ENCODE measurements around the gene DNASE1L3. TPM values are rescaled to one million over a fixed set of nuclear protein-coding genes. Genes with fewer than 3 reads are reported as not detected.
A peak's percentile ranks its signal among the peaks of the same experiment; 100 is the strongest.

DNASE1L3 gene
- total and polyA plus RNA-seq, 2 of the 8 experiments (the other 6 are each of a cell fraction or from before 2014, with no cell fraction given), result not detected

DNA sequence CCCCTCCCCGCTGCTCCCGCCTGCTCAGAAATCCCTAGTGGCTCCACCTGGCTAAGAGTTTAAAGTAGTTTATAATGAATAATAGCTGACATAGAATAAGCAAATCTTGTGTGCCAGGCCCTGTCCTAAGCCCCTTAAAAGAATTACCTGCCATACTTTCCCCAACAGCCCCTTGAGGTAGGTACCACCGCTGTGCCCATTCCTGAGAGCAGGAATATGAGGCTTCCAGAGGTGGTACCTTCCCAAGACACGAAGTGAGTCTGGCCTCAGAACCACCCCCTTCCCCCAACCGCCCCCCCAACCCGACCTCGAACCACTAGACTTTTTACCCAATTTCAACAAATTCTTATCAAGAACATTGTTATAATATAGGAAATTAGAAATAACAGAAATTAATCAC is 28.1 kb upstream of the DNASE1L3 start:
- Histone ChIP-seq H3K14ac (ENCODE audit: insufficient read length) (no peak overlapping the region), H3K4me3 (ENCODE audit: extremely low read depth in 1 of 4, insufficient read depth in 2 of 4, low read depth in 3 of 4, low read length in 4 of 4) (peak overlapping the region; percentile 75 to 90 (median 87); a peak in 7 of 8 replicates), H2BK5ac (ENCODE audit: low read depth, low read length) (no peak overlapping the region), H4K20me1 (replicated peaks in 1 of 2; ENCODE audit: control insufficient read depth in 1 of 2, insufficient read depth in 2 of 2, low read length in 2 of 2) (peaks cover 0 to 2% of the 10 kb centered on the region in 2 experiments), H3K79me2 (ENCODE audit: control insufficient read depth in 1 of 2, insufficient read depth in 2 of 2, low read length in 2 of 2) (no peaks in the 10 kb centered on the region), H2AK5ac (ENCODE audit: low read depth, low read length) (no peak overlapping the region), H2BK120ac (replicated peaks; ENCODE audit: low read depth, low read length) (no peak overlapping the region), H3K36me3 (ENCODE audit: control insufficient read depth in 2 of 4, insufficient read depth in 4 of 4, low read length in 3 of 4) (no peaks in the 10 kb centered on the region), H2BK15ac (ENCODE audit: low read length) (no peak overlapping the region), H3K27ac (ENCODE audit: low read depth, low read length) (no peak overlapping the region), H3K23ac (ENCODE audit: insufficient read length) (no peak overlapping the region), H2AFZ (ENCODE audit: low read length) (no peak overlapping the region), H3K18ac (ENCODE audit: extremely low read depth, low read length) (no peak overlapping the region; the same call in 1 of the 2 replicates), H2BK20ac (ENCODE audit: low read length) (no peak overlapping the region), H3K56ac (replicated peaks; ENCODE audit: insufficient read length, low read depth, low read length) (no peak overlapping the region), H3K4me1 (replicated peaks in 1 of 4; ENCODE audit: control insufficient read depth in 3 of 4, insufficient read depth in 4 of 4, low read length in 3 of 4) (peaks cover 0 to 6% (median 3%) of the 10 kb centered on the region in 4 experiments; a peak in 5 of 7 replicates), H3K9ac (replicated peaks in 1 of 4; ENCODE audit: extremely low read depth in 1 of 4, low read depth in 3 of 4, low read length in 3 of 4) (no peak overlapping the region), H3K4ac (replicated peaks; ENCODE audit: insufficient read length, low read depth, low read length) (no peak overlapping the region), H4K5ac (ENCODE audit: insufficient read length, low read depth, low read length) (no peak overlapping the region), H2BK12ac (ENCODE audit: low read depth, low read length) (no peak overlapping the region), H3K27me3 (replicated peaks in 1 of 4; ENCODE audit: control insufficient read depth in 3 of 4, extremely low read depth in 1 of 4, insufficient read depth in 3 of 4, low read length in 3 of 4) (peaks cover 9 to 31% (median 30%) of the 10 kb centered on the region in 4 experiments), H3K9me3 (ENCODE audit: insufficient read depth in 2 of 2, low read depth in 1 of 2, low read length in 1 of 2) (no peaks in the 10 kb centered on the region), H3K23me2 (ENCODE audit: low read depth, low read length) (peaks cover 10% of the 10 kb centered on the region; the same call in 1 of the 2 replicates), H4K91ac (replicated peaks; ENCODE audit: insufficient read length, low read length) (no peak overlapping the region), H4K8ac (ENCODE audit: extremely low read depth, insufficient read depth, low read length) (no peak overlapping the region), H3K4me2 (ENCODE audit: insufficient read depth in 1 of 2, low read depth in 2 of 2, low read length in 2 of 2) (peak overlapping the region; percentile 93 to 98), H3K79me1 (ENCODE audit: low read depth, low read length) (no peaks in the 10 kb centered on the region)
- DNase-seq (ENCODE audit: low read depth in 1 of 2, low spot score in 2 of 2) (no peak), FAIRE-seq (no peak)
- 44% methylated on average over 7 of the region's 7 CpGs; no CpG with 5 or more reads in 1 of the 2 experiments for WGBS, 2 experiments (ENCODE audit: extremely low coverage in 1 of 2, insufficient coverage in 1 of 2, insufficient read length in 1 of 2, insufficient replicate concordance in 2 of 2, low coverage in 1 of 2, low lambda C conversion rate in 2 of 2, missing lambda C conversion rate in 1 of 2)
- ChIA-PET POLR2A (ENCODE audit: partially characterized antibody) (interaction anchor here (1.1 to 1.4 kb wide), 3 partner anchors 12 to 287 kb away, joined by 3 to 5 read pairs (median 4); no protein-coding TSS in a partner anchor), CTCF (ENCODE audit: partially characterized antibody) (interaction anchor here (0.7 to 3.3 kb wide), 11 partner anchors 12 to 844 kb away, joined by 3 to 11 read pairs (median 4); partner anchors contain the start of genes HTD2 and RPP14)
- TF ChIP-seq, protein P1, sequence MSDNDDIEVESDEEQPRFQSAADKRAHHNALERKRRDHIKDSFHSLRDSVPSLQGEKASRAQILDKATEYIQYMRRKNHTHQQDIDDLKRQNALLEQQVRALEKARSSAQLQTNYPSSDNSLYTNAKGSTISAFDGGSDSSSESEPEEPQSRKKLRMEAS (IDR thresholded peaks at IDR 0.05), result no peak
- no peak for TF ChIP-seq SIX5 (IDR thresholded peaks at IDR 0.05; ENCODE audit: low read depth, low read length)

Measured in H1 (cell line).